Forelimb muscle (tissue), 1 donor: ENCODE results near the gene BRSK2. TPM values are rescaled to one million over a fixed set of nuclear protein-coding genes. Genes with fewer than 3 reads are reported as not detected.
"Not testable (repeated sequence)": the region's sequence is repeated elsewhere in the genome, so short reads cannot be mapped to it uniquely, and the experiment has no call there.

Experiments
- DNase-seq: peaks from one replicate; pipeline ENCODE4 v3.0.0-alpha.2; 2013; ENCODE audit warnings: low read depth
- polyA plus RNA-seq: library from polyadenylated mRNA; unstranded; fragments of 120-200 nt; gene quantifications from one replicate; pipeline ENCODE4 v1.2.1, GENCODE V29; 2013; ENCODE audit not compliant: insufficient read length

BRSK2 gene
- polyA plus RNA-seq, 1 donor = 1.2 TPM

- no peak for DNase-seq
These were observed 35.4 kb upstream of the BRSK2 start for GRCh38 chr11:1354125-1354938.

- DNase-seq = no peak
These were observed 33.7 kb upstream of the BRSK2 start for GRCh38 chr11:1356007-1356435.

GRCh38 chr11:1356478-1356960 lies 33.2 kb upstream of the BRSK2 start:
- DNase-seq = no peak

GRCh38 chr11:1358286-1358685 lies 31.4 kb upstream of the BRSK2 start:
- DNase-seq = no peak

- DNase-seq = not testable (repeated sequence)
These were observed 30.8 kb upstream of the BRSK2 start for GRCh38 chr11:1358931-1359330.

GRCh38 chr11:1359556-1359955 lies 30.2 kb upstream of the BRSK2 start:
- DNase-seq = no peak

GRCh38 chr11:1360181-1360834 lies 29.4 kb upstream of the BRSK2 start:
- DNase-seq = no peak

GRCh38 chr11:1360835-1361357 lies 28.8 kb upstream of the BRSK2 start:
- DNase-seq = no peak

GRCh38 chr11:1361882-1362281 lies 27.9 kb upstream of the BRSK2 start:
- DNase-seq = no peak

- DNase-seq = no peak
These were observed 22.0 kb upstream of the BRSK2 start for GRCh38 chr11:1367721-1368120.

- DNase-seq = no peak
These were observed 21.5 kb upstream of the BRSK2 start for GRCh38 chr11:1368216-1368615.

GRCh38 chr11:1368966-1369365 lies 20.8 kb upstream of the BRSK2 start:
- DNase-seq = no peak

- DNase-seq = no peak
These were observed 20.2 kb upstream of the BRSK2 start for GRCh38 chr11:1369371-1370005.

GRCh38 chr11:1370186-1371025 lies 19.3 kb upstream of the BRSK2 start:
- DNase-seq = no peak

- no peak for DNase-seq
These were observed 18.8 kb upstream of the BRSK2 start for GRCh38 chr11:1371026-1371325.

GRCh38 chr11:1371377-1371776 lies 18.4 kb upstream of the BRSK2 start:
- no peak for DNase-seq

GRCh38 chr11:1371836-1372465 lies 17.8 kb upstream of the BRSK2 start:
- DNase-seq = no peak

GRCh38 chr11:1372660-1373059 lies 17.1 kb upstream of the BRSK2 start:
- DNase-seq = no peak

- DNase-seq = no peak
These were observed 16.1 kb upstream of the BRSK2 start for GRCh38 chr11:1373536-1374214.

- DNase-seq = no peak
These were observed 14.4 kb upstream of the BRSK2 start for GRCh38 chr11:1375161-1375954.
